GM23248 (cell line): ENCODE results near the gene GOLPH3L.
"Not testable (repeated sequence)": the region's sequence is repeated elsewhere in the genome, so short reads cannot be mapped to it uniquely, and the experiment has no call there.

Source experiments
- EZH2 ChIP-seq: fragments of 200-600 bp; sonication (generic); IDR thresholded peaks from 2 replicates; pipeline ENCODE4 v1.6.1; 2018; ENCODE audit warnings: antibody characterized with exemption, mild to moderate bottlenecking; ENCODE audit not compliant: insufficient read depth, poor library complexity, severe bottlenecking
- EZH2phosphoT487 ChIP-seq: fragments of 200-600 bp; sonication (generic); IDR thresholded peaks from 2 replicates; pipeline ENCODE4 v1.6.1; 2018; ENCODE audit warnings: antibody characterized with exemption, moderate library complexity, mild to moderate bottlenecking, low read depth; ENCODE audit not compliant: insufficient read depth

- TF ChIP-seq EZH2, EZH2phosphoT487: not testable (repeated sequence)
Measured at GRCh38 chr1:150634839-150635622, 61.9 kb downstream of the GOLPH3L start.
